NCI-H446 treated with DMSO at 0.1 percent for 48 hours (cell line): ENCODE data around the gene UBA6.
"Not testable (repeated sequence)": the region's sequence is repeated elsewhere in the genome, so short reads cannot be mapped to it uniquely, and the experiment has no call there.

Experiments used
- DNase-seq: peaks from one replicate; lab custom pipeline; 2025; lab: John Stamatoyannopoulos, UW

The UBA6 gene

GRCh38 chr4:67700738-67701516 lies at the start of gene UBA6:
Gene UBA6 (minus strand): TSS chr4:67701155. CDS start chr4:67701119, 36 bp downstream.
- peak; percentile 86 for DNase-seq

- DNase-seq: no peak
Observed at GRCh38 chr4:67750691-67751090, 49.7 kb upstream of the UBA6 start.

- DNase-seq: no peak
Observed at GRCh38 chr4:67749286-67749685, 48.3 kb upstream of the UBA6 start.

- no peak for DNase-seq
Observed at GRCh38 chr4:67746797-67747495, 46.0 kb upstream of the UBA6 start.

GRCh38 chr4:67744561-67745283 lies 43.8 kb upstream of the UBA6 start:
- DNase-seq: no peak

GRCh38 chr4:67743194-67743593 lies 42.2 kb upstream of the UBA6 start:
- DNase-seq: no peak

- DNase-seq: no peak
Observed at GRCh38 chr4:67736262-67736661, 35.3 kb upstream of the UBA6 start.

- DNase-seq: no peak
Observed at GRCh38 chr4:67735325-67735724, 34.4 kb upstream of the UBA6 start.

- DNase-seq: not testable (repeated sequence)
Observed at GRCh38 chr4:67730511-67730910, 29.6 kb upstream of the UBA6 start.

- no peak for DNase-seq
Observed at GRCh38 chr4:67727124-67727850, 26.3 kb upstream of the UBA6 start.

- no peak for DNase-seq
Observed at GRCh38 chr4:67725981-67726380, 25.0 kb upstream of the UBA6 start.

- DNase-seq: no peak
Observed at GRCh38 chr4:67725132-67725531, 24.2 kb upstream of the UBA6 start.

- DNase-seq: no peak
Observed at GRCh38 chr4:67723949-67724348, 23.0 kb upstream of the UBA6 start.

GRCh38 chr4:67723341-67723740 lies 22.4 kb upstream of the UBA6 start:
- DNase-seq: no peak

GRCh38 chr4:67721770-67722597 lies 21.0 kb upstream of the UBA6 start:
- DNase-seq: no peak

- no peak for DNase-seq
Observed at GRCh38 chr4:67721315-67721769, 20.4 kb upstream of the UBA6 start.

- DNase-seq: no peak
Observed at GRCh38 chr4:67719953-67720617, 19.1 kb upstream of the UBA6 start.

GRCh38 chr4:67718848-67719247 lies 17.9 kb upstream of the UBA6 start:
- DNase-seq: no peak

- DNase-seq: no peak
Observed at GRCh38 chr4:67717586-67717985, 16.6 kb upstream of the UBA6 start.

- DNase-seq: no peak
Observed at GRCh38 chr4:67714955-67715354, 14.0 kb upstream of the UBA6 start.

- DNase-seq: no peak
Observed at GRCh38 chr4:67714248-67714583, 13.3 kb upstream of the UBA6 start.
